SIG-M5 (cell line): ENCODE data around the gene LCE1E.

ENCODE experiments used
- DNase-seq: peaks from one replicate; lab custom pipeline; 2025; lab: John Stamatoyannopoulos, UW

The LCE1E gene

GRCh38 chr1:152786077-152786476, at the start of gene LCE1E:
LCE1E (plus strand) TSS chr1:152786257; CDS start chr1:152787300, 1,043 bp downstream.
- DNase-seq: no peak

GRCh38 chr1:152737997-152738396, 48.1 kb upstream of the LCE1E start:
- no peak for DNase-seq

GRCh38 chr1:152739841-152740240, 46.2 kb upstream of the LCE1E start:
- DNase-seq: no peak

GRCh38 chr1:152741656-152742055, 44.4 kb upstream of the LCE1E start:
- DNase-seq: no peak

GRCh38 chr1:152743371-152744145, 42.5 kb upstream of the LCE1E start:
- no peak for DNase-seq

- DNase-seq: no peak
Observed at GRCh38 chr1:152745289-152745704, 40.8 kb upstream of the LCE1E start.

- no peak for DNase-seq
Observed at GRCh38 chr1:152745765-152746444, 40.2 kb upstream of the LCE1E start.

- DNase-seq: no peak
Observed at GRCh38 chr1:152747831-152748230, 38.2 kb upstream of the LCE1E start.

GRCh38 chr1:152752225-152752624, 33.8 kb upstream of the LCE1E start:
- no peak for DNase-seq

GRCh38 chr1:152753586-152753985, 32.5 kb upstream of the LCE1E start:
- DNase-seq: no peak

GRCh38 chr1:152756872-152757271, 29.2 kb upstream of the LCE1E start:
- DNase-seq: no peak

- no peak for DNase-seq
Observed at GRCh38 chr1:152757747-152758146, 28.3 kb upstream of the LCE1E start, which contains the start of gene KPRP. KPRP (plus strand) TSS chr1:152758025; CDS start chr1:152759589, 1,564 bp downstream.

GRCh38 chr1:152758636-152759035, 27.4 kb upstream of the LCE1E start:
- no peak for DNase-seq

GRCh38 chr1:152759453-152760173, 26.4 kb upstream of the LCE1E start:
- no peak for DNase-seq

GRCh38 chr1:152760551-152761190, 25.4 kb upstream of the LCE1E start:
- DNase-seq: no peak

- no peak for DNase-seq
Observed at GRCh38 chr1:152761609-152762213, 24.3 kb upstream of the LCE1E start.

GRCh38 chr1:152768847-152769533, 17.1 kb upstream of the LCE1E start:
- no peak for DNase-seq

GRCh38 chr1:152770411-152770810, 15.6 kb upstream of the LCE1E start:
- no peak for DNase-seq

- no peak for DNase-seq
Observed at GRCh38 chr1:152774875-152775274, 11.2 kb upstream of the LCE1E start, which contains the start of gene LCE1F. LCE1F (plus strand) TSS chr1:152775140; CDS start chr1:152776372, 1,232 bp downstream.

- no peak for DNase-seq
Observed at GRCh38 chr1:152776361-152776760, 9.7 kb upstream of the LCE1E start.

GRCh38 chr1:152777510-152778137, 8.4 kb upstream of the LCE1E start:
- no peak for DNase-seq
